H1 (cell line): ENCODE results near the gene ZNF20. TPM values are rescaled to one million over a fixed set of nuclear protein-coding genes. Genes with fewer than 3 reads are reported as not detected.

Experiments
- CTCF ChIA-PET: fragments of 300-600 bp; sonication (Branson Sonifier 250); formaldehyde crosslinking; loops from one replicate; lab custom pipeline; 2021; ENCODE audit not compliant: partially characterized antibody; lab: Charles Lee
- POLR2A ChIA-PET: fragments of 300-600 bp; sonication (Branson Sonifier 250); formaldehyde crosslinking; loops from one replicate; lab custom pipeline; 2021; ENCODE audit warnings: inconsistent platforms; ENCODE audit not compliant: partially characterized antibody; lab: Charles Lee
- DNase-seq, 2 experiments: peaks; one replicate each; pipeline versions ENCODE4 v3.0.0 to v3.0.0-alpha.2; 2010 to 2022; ENCODE audit warnings: low spot score in 2 of 2, low read depth in 1 of 2, mixed read lengths in 1 of 2
- FAIRE-seq: peaks from 2 replicates; lab custom pipeline; 2011; peaks lifted over from hg19 to GRCh38; lab: Jason Lieb, UNC
- H2AFZ ChIP-seq: 2 replicates; pipeline ENCODE4 v1.8.1; 2012; ENCODE audit warnings: low read length, inconsistent platforms
- H2AK5ac ChIP-seq: 2 replicates; pipeline ENCODE4 v1.6.1; 2013; ENCODE audit warnings: low read depth, low read length
- H2BK120ac ChIP-seq: replicated peaks from 2 replicates; pipeline ENCODE3; 2013; ENCODE audit warnings: low read depth, low read length, inconsistent platforms
- H2BK12ac ChIP-seq: 2 replicates; pipeline ENCODE4 v1.6.1; 2013; ENCODE audit warnings: low read depth, low read length
- H2BK15ac ChIP-seq: 2 replicates; pipeline ENCODE4 v1.6.1; 2013; ENCODE audit warnings: low read length
- H2BK20ac ChIP-seq: 2 replicates; pipeline ENCODE4 v1.6.1; 2013; ENCODE audit warnings: low read length
- H2BK5ac ChIP-seq: 2 replicates; pipeline ENCODE4 v1.6.1; 2013; ENCODE audit warnings: low read depth, low read length
- H3K14ac ChIP-seq: 2 replicates; pipeline ENCODE4 v1.6.1; 2013; ENCODE audit warnings: inconsistent platforms; ENCODE audit not compliant: insufficient read length
- H3K18ac ChIP-seq: 2 replicates; pipeline ENCODE4 v1.6.1; 2013; ENCODE audit warnings: low read length; ENCODE audit errors: extremely low read depth
- H3K23ac ChIP-seq: 2 replicates; pipeline ENCODE4 v1.6.1; 2013; ENCODE audit warnings: inconsistent platforms; ENCODE audit not compliant: insufficient read length
- H3K23me2 ChIP-seq: 2 replicates; pipeline ENCODE4 v1.6.1; 2013; ENCODE audit warnings: low read depth, low read length
- H3K27ac ChIP-seq: 2 replicates; pipeline ENCODE4 v1.6.1; 2011; ENCODE audit warnings: low read depth, low read length, inconsistent platforms
- H3K27me3 ChIP-seq, 4 experiments: replicated peaks in 1 of 4; 1 replicate in 1 of 4; 2 replicates in 3 of 4; pipeline versions ENCODE4 v1.6.1 to v1.8.1; 2011 to 2013; ENCODE audit warnings: low read length in 3 of 4, mild to moderate bottlenecking in 3 of 4, inconsistent platforms in 2 of 4, mixed read lengths in 2 of 4, moderate library complexity in 1 of 4; ENCODE audit not compliant: control insufficient read depth in 3 of 4, insufficient read depth in 3 of 4; ENCODE audit errors: extremely low read depth in 1 of 4
- H3K36me3 ChIP-seq, 4 experiments: 2 replicates each; pipeline versions ENCODE4 v1.6.1 to v1.8.1; 2011 to 2013; ENCODE audit warnings: mild to moderate bottlenecking in 4 of 4, low read length in 3 of 4, moderate library complexity in 2 of 4, control low read depth in 1 of 4, inconsistent platforms in 1 of 4; ENCODE audit not compliant: insufficient read depth in 4 of 4, control insufficient read depth in 2 of 4
- H3K4ac ChIP-seq: replicated peaks from 2 replicates; pipeline ENCODE3; 2013; ENCODE audit warnings: low read length, low read depth, mixed read lengths, inconsistent platforms; ENCODE audit not compliant: insufficient read length
- H3K4me1 ChIP-seq, 4 experiments: replicated peaks in 1 of 4; 1 replicate in 1 of 4; 2 replicates in 3 of 4; pipeline versions ENCODE4 v1.6.1 to v1.8.1; 2011 to 2013; ENCODE audit warnings: low read length in 3 of 4, inconsistent platforms in 2 of 4, mixed read lengths in 1 of 4; ENCODE audit not compliant: insufficient read depth in 4 of 4, control insufficient read depth in 3 of 4
- H3K4me2 ChIP-seq, 2 experiments: 2 replicates each; pipeline versions ENCODE4 v1.6.1 to v1.8.1; 2011 to 2013; ENCODE audit warnings: low read depth in 2 of 2, low read length in 2 of 2, control low read depth in 1 of 2, inconsistent platforms in 1 of 2, mild to moderate bottlenecking in 1 of 2; ENCODE audit not compliant: insufficient read depth in 1 of 2
- H3K4me3 ChIP-seq, 4 experiments: fragments of 200-600, 300-600 bp in 1 of 4; sonication (generic), shearing (Covaris generic), sonication (Bioruptor Twin) in 1 of 4; 2 replicates each; pipeline versions ENCODE4 v1.5.1 to v1.8.1; 2011 to 2016; ENCODE audit warnings: low read length in 4 of 4, low read depth in 3 of 4, control low read depth in 2 of 4, inconsistent platforms in 2 of 4, mild to moderate bottlenecking in 2 of 4, mixed read lengths in 1 of 4, moderate library complexity in 1 of 4; ENCODE audit not compliant: insufficient read depth in 2 of 4; ENCODE audit errors: extremely low read depth in 1 of 4
- H3K56ac ChIP-seq: replicated peaks from 2 replicates; pipeline ENCODE3; 2013; ENCODE audit warnings: low read depth, mild to moderate bottlenecking, mixed read lengths, low read length, inconsistent platforms; ENCODE audit not compliant: insufficient read length
- H3K79me1 ChIP-seq: 2 replicates; pipeline ENCODE4 v1.6.1; 2013; ENCODE audit warnings: low read depth, low read length, control low read depth
- H3K79me2 ChIP-seq, 2 experiments: 2 replicates each; pipeline versions ENCODE4 v1.6.1 to v1.8.1; 2012 to 2013; ENCODE audit warnings: low read length in 2 of 2, mild to moderate bottlenecking in 2 of 2, inconsistent platforms in 1 of 2; ENCODE audit not compliant: insufficient read depth in 2 of 2, control insufficient read depth in 1 of 2
- H3K9ac ChIP-seq, 4 experiments: replicated peaks in 1 of 4; 1 replicate in 1 of 4; 2 replicates in 3 of 4; pipeline versions ENCODE4 v1.6.1 to v1.8.1; 2011 to 2013; ENCODE audit warnings: low read depth in 3 of 4, low read length in 3 of 4, control low read depth in 2 of 4, mild to moderate bottlenecking in 2 of 4, moderate library complexity in 2 of 4, inconsistent platforms in 1 of 4; ENCODE audit errors: extremely low read depth in 1 of 4
- H3K9me3 ChIP-seq, 2 experiments: 2 replicates each; pipeline versions ENCODE4 v1.6.1 to v1.8.1; 2012 to 2013; ENCODE audit warnings: mild to moderate bottlenecking in 2 of 2, moderate library complexity in 2 of 2, control low read depth in 1 of 2, inconsistent platforms in 1 of 2, low read depth in 1 of 2, low read length in 1 of 2, mixed read lengths in 1 of 2; ENCODE audit not compliant: insufficient read depth in 2 of 2
- H4K20me1 ChIP-seq, 2 experiments: replicated peaks in 1 of 2; 2 replicates each; pipeline versions ENCODE3 to v1.8.1; 2011 to 2013; ENCODE audit warnings: inconsistent platforms in 2 of 2, low read length in 2 of 2, mild to moderate bottlenecking in 1 of 2; ENCODE audit not compliant: insufficient read depth in 2 of 2, control insufficient read depth in 1 of 2
- H4K5ac ChIP-seq: 2 replicates; pipeline ENCODE4 v1.6.1; 2013; ENCODE audit warnings: low read length, low read depth, mixed read lengths, inconsistent platforms; ENCODE audit not compliant: insufficient read length
- H4K8ac ChIP-seq: 2 replicates; pipeline ENCODE4 v1.8.0; 2013; ENCODE audit warnings: mild to moderate bottlenecking, moderate library complexity, low read length, inconsistent platforms; ENCODE audit not compliant: insufficient read depth; ENCODE audit errors: extremely low read depth
- H4K91ac ChIP-seq: replicated peaks from 2 replicates; pipeline ENCODE3; 2013; ENCODE audit warnings: low read length, mixed read lengths, inconsistent platforms; ENCODE audit not compliant: insufficient read length
- CTBP2 ChIP-seq: IDR thresholded peaks from 2 replicates; pipeline ENCODE4 v1.7.0; 2011; ENCODE audit warnings: borderline replicate concordance, mild to moderate bottlenecking, moderate library complexity, mixed read lengths, low read length; ENCODE audit not compliant: insufficient read depth, insufficient read length
- KDM4A ChIP-seq: IDR thresholded peaks from one replicate; pipeline ENCODE4 v1.7.1; 2012; ENCODE audit warnings: low read depth, mild to moderate bottlenecking, moderate library complexity, low read length, inconsistent platforms; ENCODE audit not compliant: severe bottlenecking
- NRF1 ChIP-seq: IDR thresholded peaks from 2 replicates; pipeline ENCODE4 v1.6.1; 2011; ENCODE audit warnings: mild to moderate bottlenecking, low read depth, low read length, improper control_type of control experiment
- POLR2AphosphoS5 ChIP-seq: IDR thresholded peaks from 2 replicates; pipeline ENCODE4 v1.6.1; 2011; ENCODE audit warnings: low read depth, low read length
- RAD21 ChIP-seq, 2 experiments: IDR thresholded peaks in 1 of 2; conservative IDR thresholded peaks in 1 of 2; 2 replicates each; pipeline ENCODE4 v1.6.1; 2011; ENCODE audit warnings: low read depth in 2 of 2, low read length in 2 of 2, improper control_type of control experiment in 1 of 2, inconsistent platforms in 1 of 2, mild to moderate bottlenecking in 1 of 2, moderate library complexity in 1 of 2
- SP4 ChIP-seq: IDR thresholded peaks from 2 replicates; pipeline ENCODE4 v1.6.1; 2012; ENCODE audit warnings: low read length, inconsistent platforms
- SUZ12 ChIP-seq: fragments of 200-600 bp; sonication (generic); IDR thresholded peaks from 2 replicates; pipeline ENCODE4 v1.6.1; 2012; ENCODE audit warnings: mild to moderate bottlenecking, inconsistent platforms, low read length, moderate library complexity, mixed read lengths
- YY1 ChIP-seq: IDR thresholded peaks from 2 replicates; pipeline ENCODE4 v1.6.1; 2011; ENCODE audit warnings: low read depth, mild to moderate bottlenecking, low read length
- WGBS, 2 experiments: shearing (Covaris generic) in 1 of 2; methylation state at CpG; one replicate each; pipeline versions ENCODE4 v1.1.6 to v1.1.7; 2013 to 2015; ENCODE audit warnings: low lambda C conversion rate in 2 of 2, mixed read lengths in 2 of 2, inconsistent platforms in 1 of 2, low coverage in 1 of 2, missing lambda C conversion rate in 1 of 2; ENCODE audit not compliant: insufficient replicate concordance in 2 of 2, insufficient coverage in 1 of 2, insufficient read length in 1 of 2; ENCODE audit errors: extremely low coverage in 1 of 2, missing lambda C conversion rate in 1 of 2; 5-methylcytosine and 5-hydroxymethylcytosine counted together
- long read RNA-seq, 2 experiments: library from RNA in 1 of 2; library from capped mRNA in 1 of 2; stranded (forward); transcript quantifications; one replicate each; pipeline ENCODE4 v2.0.0, GENCODE V29; 2021; ENCODE audit warnings: inconsistent platforms in 1 of 2
- polyA minus RNA-seq, 3 experiments: library from RNA; depleted of rRNA, polyadenylated mRNA; stranded (reverse); fragments of >200 nt; gene quantifications; 1 replicate in 2 of 3; 2 replicates in 1 of 3; pipeline ENCODE4 v1.2.3, GENCODE V29; 2011
- polyA plus RNA-seq, 7 experiments: library from polyadenylated mRNA; depleted of rRNA in 3 of 7; stranded (reverse) in 5 of 7; unstranded in 2 of 7; fragments of >200 nt in 5 of 7; fragments of 200-250 nt in 2 of 7; gene quantifications; 1 replicate in 5 of 7; 2 replicates in 1 of 7; 4 replicates in 1 of 7; pipeline versions ENCODE4 v1.2.1 to v1.2.3, GENCODE V29; 2011 to 2013; ENCODE audit warnings: missing spikeins in 2 of 7, mixed read lengths in 2 of 7
- total RNA-seq: library from RNA; stranded (reverse); fragmentation: NEBNext Ultra II Directional; extraction: Animal tissue kit (Norgen Biotek cat#: 25700); gene quantifications from 2 replicates; pipeline ENCODE4 v1.2.1, GENCODE V29; 2021

Gene ZNF20
- total RNA-seq (7.4 and 9.0 TPM in 2 replicates), polyA plus RNA-seq (2011; rRNA removed) (0.75 and 1.6 TPM in 2 replicates), polyA minus RNA-seq (2011; rRNA and poly(A)+ RNA removed) (5.7 and 8.0 TPM in 2 replicates)
- 2.0 TPM for polyA plus RNA-seq (2011; cell fraction: cytosol; rRNA removed)
- polyA plus RNA-seq (2011; cell fraction: nucleus; rRNA removed): 2.7 TPM
- polyA plus RNA-seq (2012, experiment 1 of 2): 5.4 to 7.6 TPM (median 6.3 TPM) in 4 replicates
- polyA plus RNA-seq (2012, experiment 2 of 2): 1.1 TPM
- 4.7 TPM for polyA plus RNA-seq (2013, experiment 1 of 2)
- 5.3 TPM for polyA plus RNA-seq (2013, experiment 2 of 2)
- polyA minus RNA-seq (2011; cell fraction: cytosol; rRNA and poly(A)+ RNA removed): 6.0 TPM
- polyA minus RNA-seq (2011; cell fraction: nucleus; rRNA and poly(A)+ RNA removed): 15.9 TPM
- long read RNA-seq, experiment 1, partial matches to known transcripts: 0 of 8 reads
- long read RNA-seq, experiment 1, other reads (novel, unspliced or antisense): 3 of 8 reads
- long read RNA-seq, experiment 2, partial matches to known transcripts: 0 of 4 reads
- long read RNA-seq, experiment 2, other reads (novel, unspliced or antisense): 0 of 4 reads

DNA sequence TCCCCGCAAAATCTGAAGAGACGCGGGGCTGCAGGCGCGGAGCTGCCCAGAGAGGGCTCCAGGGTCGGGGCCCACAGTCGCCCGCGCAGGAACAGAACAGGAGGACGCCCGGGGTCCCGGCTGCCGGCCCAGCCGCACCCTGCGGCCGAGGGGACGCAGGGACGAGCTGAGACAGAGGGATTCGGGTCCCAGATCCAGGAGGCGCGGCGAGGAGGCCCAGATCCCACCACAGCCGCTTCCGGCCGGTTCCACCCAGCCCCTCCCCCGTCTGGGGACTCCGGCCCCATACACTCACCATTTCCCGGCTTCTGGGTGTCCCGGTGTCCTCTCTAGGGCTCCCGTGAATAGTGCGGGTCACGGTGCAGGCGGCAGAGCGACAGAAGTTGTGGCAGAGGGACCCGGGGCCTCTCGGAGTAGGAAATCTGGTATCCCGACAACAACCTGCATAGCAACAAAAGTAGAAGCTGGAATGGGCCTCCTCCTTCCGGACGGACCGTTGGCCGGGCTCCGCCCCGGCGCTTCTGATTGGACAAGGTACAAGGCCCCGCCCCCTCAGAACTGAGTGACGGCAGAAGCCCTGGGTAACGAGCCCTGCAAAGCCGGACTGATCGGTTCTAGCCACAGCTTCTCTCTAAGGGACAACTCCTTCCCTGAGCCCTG is at the start of gene ZNF20:
Gene ZNF20 (minus strand): TSS at position 466 of the 660 bp plus-strand sequence. CDS start 168 bp downstream, at position 298.
- peaks cover 0 to 27% of the 10 kb centered on the region in 2 experiments; a peak in 2 of 4 replicates for H3K79me2 ChIP-seq
- DNase-seq (peak; percentile 92 to 98), FAIRE-seq (no peak)
- H3K56ac ChIP-seq: peak within 1 kb of the TSS; percentile 78
- peak within 1 kb of the TSS; percentile 7; the same call in 1 of the 2 replicates for H2BK12ac ChIP-seq
- ChIA-PET POLR2A (interaction anchor here (0.6 to 3.5 kb wide), 41 partner anchors 10 to 490 kb away, joined by 3 to 30 read pairs (median 5); partner anchors contain the start of genes ZNF136, ZNF433, ZNF439 and ZNF442), CTCF (interaction anchor here (0.6 to 3.1 kb wide), 33 partner anchors 11 to 745 kb away, joined by 3 to 40 read pairs (median 4); partner anchors contain the start of genes ZNF625, ZNF763 and ZNF878)
- peaks cover 2 to 10% (median 6%) of the 10 kb centered on the region in 4 experiments; a peak in 6 of 7 replicates for H3K4me1 ChIP-seq
- H3K9ac ChIP-seq: peak within 1 kb of the TSS; percentile 81 to 91 (median 90)
- peak within 1 kb of the TSS; percentile 95 for H3K27ac ChIP-seq
- peak within 1 kb of the TSS; percentile 89; the same call in 1 of the 2 replicates for H2AFZ ChIP-seq
- peaks cover 2 to 38% (median 19%) of the 10 kb centered on the region in 4 experiments; a peak in 7 of 8 replicates for H3K36me3 ChIP-seq
- peaks cover 4 to 6% of the 10 kb centered on the region in 2 experiments for H3K9me3 ChIP-seq
- H4K5ac ChIP-seq: peak within 1 kb of the TSS; percentile 75
- peaks cover 2% of the 10 kb centered on the region; the same call in 1 of the 2 replicates for H3K79me1 ChIP-seq
- peak within 1 kb of the TSS; percentile 100 for H4K8ac ChIP-seq
- H2BK20ac ChIP-seq: no peak within 1 kb of the TSS
- H3K14ac ChIP-seq: no peak within 1 kb of the TSS
- H4K20me1 ChIP-seq: peaks cover 0 to 4% of the 10 kb centered on the region in 2 experiments
- no peak within 1 kb of the TSS for H3K4ac ChIP-seq
- no peak within 1 kb of the TSS for H2BK15ac ChIP-seq
- H4K91ac ChIP-seq: no peak within 1 kb of the TSS
- no peak within 1 kb of the TSS for H2BK120ac ChIP-seq
- H2AK5ac ChIP-seq: 0 out of 2 replicates have a peak within 1 kb of the TSS, but pooled peaks have one; percentile 53
- H2BK5ac ChIP-seq: peak within 1 kb of the TSS; percentile 91; the same call in 1 of the 2 replicates
- peak within 1 kb of the TSS; percentile 65 to 72 for H3K4me2 ChIP-seq
- peaks cover 3% of the 10 kb centered on the region; the same call in 1 of the 2 replicates for H3K23me2 ChIP-seq
- H3K27me3 ChIP-seq: no peaks in the 10 kb centered on the region
- peak within 1 kb of the TSS; percentile 68 to 94 (median 90) for H3K4me3 ChIP-seq
- peak within 1 kb of the TSS; percentile 78 for H3K18ac ChIP-seq
- WGBS, 2 experiments: 2% methylated on average over 47 of the region's 49 CpGs; no CpG with 5 or more reads in 1 of the 2 experiments
- no peak within 1 kb of the TSS for H3K23ac ChIP-seq
- TF ChIP-seq YY1: no peak; the same call in 1 of the 2 replicates
- no peak for TF ChIP-seq SUZ12
- no peak for TF ChIP-seq CTBP2
- peak; percentile 76 for TF ChIP-seq POLR2AphosphoS5
- TF ChIP-seq KDM4A: peak; percentile 74
- TF ChIP-seq NRF1: no peak
- TF ChIP-seq RAD21 (IDR thresholded peaks at IDR 0.05 in 1 of 2, conservative IDR thresholded peaks at IDR 0.05 in 1 of 2; ENCODE audit: low read depth in 2 of 2, low read length in 2 of 2): 0 out of 4 replicates have a peak, but pooled peaks of 1 of the 2 experiments have one; percentile 0
- TF ChIP-seq SP4: 0 out of 2 replicates have a peak, but pooled peaks have one; percentile 53
